NCI-H748 (cell line): ENCODE measurements around the gene CDC37.
A peak's percentile ranks its signal among the peaks of the same experiment; 100 is the strongest.
"Not testable (repeated sequence)": the region's sequence is repeated elsewhere in the genome, so short reads cannot be mapped to it uniquely, and the experiment has no call there.

Experiments used
- DNase-seq: peaks from one replicate; lab custom pipeline; 2025; ENCODE audit not compliant: unreplicated experiment; lab: John Stamatoyannopoulos, UW

The CDC37 gene

DNA sequence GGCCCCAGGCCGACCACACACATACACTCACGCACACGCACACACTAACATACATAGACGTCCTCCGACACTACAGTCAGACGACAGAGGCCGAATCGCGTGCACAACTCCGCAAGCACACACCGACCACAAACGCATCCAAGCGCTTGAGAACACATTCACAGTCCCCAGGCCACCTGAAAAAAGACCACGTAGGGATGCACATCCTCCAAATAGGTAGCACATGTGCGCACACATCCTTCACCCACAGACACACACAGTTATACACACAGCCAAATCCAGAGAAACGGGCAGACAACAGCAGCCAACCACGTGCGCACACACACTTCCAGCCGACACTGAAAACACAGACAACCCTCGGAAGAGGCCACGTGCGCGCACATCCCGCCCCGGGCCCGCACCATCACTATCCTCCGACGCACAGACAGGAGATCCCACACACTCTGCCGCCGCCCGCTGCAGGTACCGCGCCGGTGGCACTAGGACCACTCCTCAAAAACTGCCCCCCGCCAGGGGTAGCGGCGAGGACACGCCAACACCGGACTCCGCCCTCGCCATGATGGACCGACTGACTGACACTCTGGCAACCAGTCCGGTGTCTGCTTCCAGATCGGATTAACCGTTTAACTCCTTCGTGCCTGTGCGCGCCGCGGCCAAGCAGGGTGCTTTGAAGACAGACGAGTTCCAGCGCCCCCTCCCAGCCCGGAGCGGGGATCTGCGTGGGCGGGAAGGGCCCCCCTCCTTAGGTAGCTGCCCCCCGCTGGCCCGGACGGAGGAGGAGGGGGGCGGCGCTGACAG is 16.5 kb upstream of the CDC37 start:
- peak; percentile 76 for DNase-seq

DNA sequence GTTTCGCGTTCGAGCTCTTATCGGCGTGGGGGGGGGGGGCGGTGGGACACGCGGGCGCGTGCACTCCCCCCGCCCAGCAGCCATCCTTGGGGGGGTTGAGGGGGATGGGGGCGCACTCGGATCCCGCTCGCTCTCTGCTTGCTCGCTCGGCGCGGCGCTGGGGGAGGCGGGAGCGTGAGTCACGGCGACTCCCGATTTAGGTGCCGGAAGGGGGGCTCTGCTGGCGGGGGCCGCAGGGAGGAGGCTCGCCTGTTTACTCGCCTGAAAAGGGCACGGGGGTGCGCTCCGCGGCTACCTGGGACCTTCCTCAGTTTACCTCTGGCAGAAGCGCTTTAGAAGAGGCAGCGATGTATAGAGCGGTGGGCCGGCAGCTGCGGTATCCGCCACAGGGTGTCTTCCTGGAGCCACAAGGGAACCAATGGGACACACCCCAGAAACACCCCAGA is 15.9 kb upstream of the CDC37 start:
- no peak for DNase-seq

DNA sequence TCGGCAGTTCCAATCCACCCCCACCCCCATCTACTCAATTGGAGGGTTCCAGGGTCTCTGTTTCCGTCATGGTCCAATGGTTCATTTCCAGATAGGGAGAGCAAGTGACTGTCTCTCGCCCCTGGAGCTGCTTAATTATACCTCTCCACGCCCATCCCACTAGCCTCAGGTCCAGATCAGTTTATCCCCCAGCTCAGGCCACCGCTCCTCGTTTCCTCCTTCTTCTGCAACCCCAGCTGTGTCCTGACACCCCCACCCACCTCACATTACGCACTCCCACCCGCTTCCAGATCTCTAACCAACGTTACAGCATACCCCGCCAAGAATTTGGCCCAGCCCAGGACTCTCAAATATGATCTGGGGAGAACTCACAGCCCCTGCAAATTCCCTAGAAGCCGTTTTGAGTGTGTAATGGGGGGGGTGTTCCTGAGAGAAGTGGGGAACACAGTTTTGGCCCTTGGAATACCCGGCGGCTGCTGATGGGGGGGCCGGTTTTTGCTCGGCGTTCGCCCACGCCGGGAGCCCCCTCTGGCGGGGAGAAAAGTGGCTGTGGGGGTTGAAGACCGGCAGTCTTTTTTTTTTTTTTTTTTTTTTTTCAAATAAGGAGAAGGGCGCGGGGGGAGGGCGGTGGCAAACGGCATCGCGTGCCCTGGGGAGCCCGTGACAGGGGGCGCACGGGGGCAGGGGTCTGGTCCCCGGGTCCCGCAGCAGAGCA is 15.3 kb upstream of the CDC37 start:
- DNase-seq: peak; percentile 45

DNA sequence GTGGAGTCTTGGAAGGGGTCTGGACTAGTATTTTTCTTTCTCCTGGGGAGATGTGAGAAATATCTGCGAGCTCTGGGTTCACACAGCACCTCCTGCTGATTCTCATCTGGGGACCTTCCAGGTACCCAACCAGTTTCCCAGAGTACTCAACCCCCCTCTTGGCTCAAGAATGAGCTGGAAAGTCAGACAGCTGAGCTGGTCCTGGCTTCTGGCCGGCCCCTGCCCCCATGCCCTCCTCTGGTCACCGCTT is 14.8 kb upstream of the CDC37 start:
- DNase-seq: no peak

DNA sequence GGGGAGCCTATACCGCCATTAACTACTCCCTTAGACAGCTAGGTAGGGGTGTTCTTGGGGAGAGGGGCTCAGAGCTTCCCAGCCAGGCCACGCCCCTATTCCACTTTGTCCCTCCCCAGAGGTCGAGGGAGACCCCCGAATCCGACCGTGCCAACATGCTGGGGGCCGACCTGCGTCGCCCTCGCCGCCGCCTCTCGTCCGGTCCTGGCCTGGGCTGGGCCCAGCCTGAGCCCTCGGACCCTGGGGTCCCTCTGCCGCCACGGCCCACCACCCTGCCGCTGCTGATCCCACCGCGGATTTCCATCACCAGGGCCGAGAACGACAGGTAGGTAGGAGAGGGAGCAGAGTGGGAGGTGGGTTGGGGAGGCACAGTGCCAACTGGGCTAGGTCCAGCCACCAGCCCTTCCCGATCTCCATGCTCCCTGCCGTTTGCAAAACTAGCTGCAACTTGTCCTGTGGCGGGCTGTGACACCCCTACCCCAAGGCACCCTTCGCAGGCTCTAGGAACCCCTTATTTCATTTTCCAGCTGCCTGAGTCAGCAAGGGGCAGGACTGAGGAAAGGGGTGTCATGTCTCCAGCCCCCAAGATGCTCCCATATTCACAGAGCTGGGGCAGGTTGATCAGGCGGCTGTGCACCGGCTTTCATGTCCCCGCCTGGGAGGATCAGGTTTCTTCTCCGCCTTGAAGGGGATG is 14.3 kb upstream of the CDC37 start:
- DNase-seq: no peak

DNA sequence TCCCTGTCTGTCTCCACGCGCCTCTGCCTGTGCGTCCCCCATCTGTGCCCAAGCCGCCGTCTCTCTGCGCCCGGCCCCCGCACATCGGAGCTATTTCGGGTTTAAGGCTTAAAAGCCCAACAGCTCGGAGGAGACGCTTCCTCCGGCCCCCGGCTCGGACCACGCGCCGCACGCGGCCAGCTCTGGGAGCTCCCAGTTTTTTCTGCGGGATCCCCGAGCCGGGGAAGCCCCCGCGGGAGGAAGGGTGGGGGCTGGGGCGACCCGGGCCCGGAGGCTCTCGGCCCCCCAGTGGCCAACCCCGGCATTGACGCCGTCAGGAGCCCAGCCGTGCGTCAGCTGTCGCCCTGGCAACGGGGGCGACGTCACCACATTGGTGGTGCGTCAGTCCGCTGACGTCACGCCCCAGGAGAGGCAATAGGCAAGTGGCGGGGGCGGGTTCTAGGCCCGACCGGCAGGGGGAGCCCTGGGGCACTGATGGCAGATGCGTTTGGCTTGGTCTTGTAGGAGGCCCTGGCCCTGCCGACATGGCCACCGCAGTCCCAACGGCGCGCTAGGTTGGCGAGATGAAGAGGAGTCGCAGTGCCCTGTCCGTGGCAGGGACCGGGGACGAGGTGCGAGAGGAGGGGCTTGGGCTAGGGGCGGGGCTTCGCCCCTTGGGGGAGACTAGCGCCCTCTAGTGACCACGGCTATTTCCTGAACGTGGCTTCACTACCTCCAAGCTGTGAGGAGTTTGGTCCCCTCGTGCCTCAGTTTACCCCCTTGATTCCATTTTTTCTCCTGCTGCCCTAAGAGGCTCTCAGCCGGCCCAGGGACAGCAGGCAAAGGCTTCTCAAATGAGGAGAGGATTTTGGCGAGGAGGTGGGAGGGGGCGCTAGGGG is 13.3 kb upstream of the CDC37 start:
- peak; percentile 93 for DNase-seq

DNA sequence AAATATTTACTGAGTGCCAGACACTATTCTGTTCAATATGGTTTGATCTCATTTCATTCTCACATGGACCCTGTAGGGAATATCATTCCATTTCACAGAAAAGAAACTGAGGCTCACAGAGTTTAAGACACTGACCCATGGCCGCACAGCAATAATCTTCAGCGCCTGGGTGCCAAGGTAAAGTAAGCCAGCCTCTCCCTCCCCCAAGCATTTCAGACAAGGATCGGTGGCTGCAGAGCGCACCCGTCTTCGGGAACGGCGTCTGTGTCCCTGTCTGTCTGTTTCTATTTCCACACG is 12.7 kb upstream of the CDC37 start:
- no peak for DNase-seq

DNA sequence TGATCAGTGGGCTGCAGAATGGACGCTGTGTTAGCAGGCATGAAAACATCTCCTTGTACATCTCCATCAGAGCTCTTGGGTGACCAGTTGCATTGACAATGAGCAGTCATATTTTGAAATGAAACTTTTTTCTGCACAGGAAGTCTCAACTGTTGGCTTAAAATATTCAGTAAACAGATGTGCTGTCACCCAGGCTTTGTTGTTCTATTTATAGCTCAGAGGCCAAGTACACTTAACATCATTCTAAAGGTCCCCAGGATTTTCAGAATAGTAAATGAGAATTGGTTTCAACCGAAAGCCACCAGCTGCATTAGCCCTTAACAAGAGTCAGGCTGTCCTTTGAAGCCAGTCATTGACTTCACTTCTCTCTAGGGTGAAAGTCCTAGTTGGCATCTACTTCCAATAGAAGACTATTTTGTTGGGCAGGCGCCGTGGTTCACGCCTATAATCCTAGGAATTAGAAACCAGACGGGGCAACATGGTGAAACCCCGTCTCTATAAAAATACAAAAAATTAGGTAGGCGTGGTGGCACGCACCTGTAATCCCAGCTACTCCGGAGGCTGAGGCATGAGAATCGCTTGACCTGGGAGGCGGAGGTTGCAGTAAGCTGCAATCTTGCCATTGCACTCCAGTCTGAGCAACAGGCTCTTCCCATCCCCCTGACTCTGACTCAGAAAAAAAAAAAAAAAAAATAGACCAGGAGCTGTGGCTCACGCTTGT is 9.1 kb upstream of the CDC37 start:
- DNase-seq: no peak

DNA sequence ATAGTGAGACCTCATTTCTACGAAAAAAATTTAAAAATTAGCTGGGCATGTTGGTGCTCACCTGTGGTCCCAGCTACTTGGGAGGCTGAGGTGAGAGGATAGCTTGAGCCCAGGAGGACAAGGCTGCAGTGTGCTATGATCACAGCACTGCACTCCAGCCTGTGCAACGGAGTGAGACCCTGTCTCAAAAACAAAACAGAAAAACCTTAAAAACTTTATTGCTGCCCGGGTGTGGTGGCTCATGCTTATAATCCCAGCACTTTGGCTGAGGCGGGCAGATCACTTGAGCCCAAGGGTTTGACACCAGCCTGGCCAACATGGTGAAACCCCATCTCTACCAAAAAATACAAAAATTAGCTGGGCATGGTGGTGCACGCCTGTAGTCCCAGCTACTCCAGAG is 7.9 kb upstream of the CDC37 start:
- DNase-seq: not testable (repeated sequence)

DNA sequence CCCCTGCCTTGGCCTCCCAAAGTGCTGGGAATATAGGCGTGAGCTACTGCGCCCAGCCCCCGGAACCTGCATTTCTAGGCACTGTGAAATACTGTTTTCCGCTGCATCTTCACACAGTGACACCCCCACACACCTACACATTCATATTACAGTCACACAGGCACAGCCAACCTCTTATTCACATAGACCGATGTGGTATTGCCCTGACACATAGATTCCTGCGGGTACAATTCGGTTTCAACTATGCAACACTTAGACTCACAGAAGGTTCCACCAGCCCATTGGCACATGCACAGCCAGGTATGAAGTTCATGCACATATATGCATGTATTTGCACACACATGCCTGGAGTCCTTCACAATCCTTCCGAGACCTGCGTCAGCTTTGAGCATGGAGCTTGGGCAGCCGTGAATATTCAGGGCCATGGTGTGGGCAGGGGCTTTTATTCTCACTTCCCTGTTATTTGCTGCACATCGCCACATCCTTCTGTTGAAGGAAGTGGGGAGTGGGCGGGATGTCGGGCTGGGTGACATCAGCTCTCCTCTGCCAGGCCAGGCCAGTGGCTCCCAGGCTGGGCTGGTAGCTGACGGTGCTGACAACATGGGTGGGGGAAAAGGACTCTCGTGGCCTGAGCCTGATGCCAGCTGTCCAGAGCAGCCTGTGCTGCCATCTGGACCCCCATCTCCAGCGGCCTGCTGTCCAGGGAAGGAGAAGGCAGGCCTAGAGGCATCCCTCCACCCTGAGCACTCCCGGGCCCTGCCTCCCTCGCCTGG is 5.4 kb upstream of the CDC37 start:
- no peak for DNase-seq

DNA sequence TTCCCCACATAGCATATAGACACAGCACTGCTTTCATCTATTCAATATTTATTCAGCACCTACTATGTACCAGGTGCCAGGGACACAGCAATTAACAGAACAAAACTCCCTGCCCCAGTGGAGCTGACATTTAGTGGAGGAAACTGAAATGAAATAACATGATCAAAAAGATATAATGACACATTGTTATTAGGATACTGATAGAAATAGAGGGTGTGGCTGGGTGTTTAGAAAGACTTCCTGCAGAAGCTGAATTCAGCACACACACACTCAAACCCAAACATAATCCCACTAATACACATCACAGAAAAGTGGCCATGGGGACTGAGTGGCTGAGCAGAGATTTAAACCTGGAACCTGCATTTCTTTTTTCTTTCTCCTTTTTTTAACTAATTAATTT is 3.8 kb upstream of the CDC37 start:
- no peak for DNase-seq

DNA sequence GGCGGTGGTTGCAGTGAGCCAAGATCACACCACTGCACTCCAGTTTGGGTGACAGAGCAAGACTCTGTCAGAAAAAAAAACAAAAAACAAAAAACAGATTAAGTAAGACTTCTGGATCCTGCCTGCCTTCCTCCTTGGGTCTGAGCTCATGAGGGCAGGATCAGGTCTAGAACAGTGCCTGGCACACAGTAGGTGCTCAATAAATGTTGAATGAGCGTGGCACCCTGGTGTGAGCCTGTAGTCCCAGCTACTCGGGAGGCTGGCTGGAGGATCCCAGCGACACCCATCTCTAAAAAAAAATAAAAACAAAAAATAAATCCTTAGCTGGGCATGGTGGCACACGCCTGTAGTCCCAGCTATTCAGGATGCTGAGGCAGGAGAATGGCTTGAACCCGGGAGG is 2.8 kb upstream of the CDC37 start:
- DNase-seq: no peak

DNA sequence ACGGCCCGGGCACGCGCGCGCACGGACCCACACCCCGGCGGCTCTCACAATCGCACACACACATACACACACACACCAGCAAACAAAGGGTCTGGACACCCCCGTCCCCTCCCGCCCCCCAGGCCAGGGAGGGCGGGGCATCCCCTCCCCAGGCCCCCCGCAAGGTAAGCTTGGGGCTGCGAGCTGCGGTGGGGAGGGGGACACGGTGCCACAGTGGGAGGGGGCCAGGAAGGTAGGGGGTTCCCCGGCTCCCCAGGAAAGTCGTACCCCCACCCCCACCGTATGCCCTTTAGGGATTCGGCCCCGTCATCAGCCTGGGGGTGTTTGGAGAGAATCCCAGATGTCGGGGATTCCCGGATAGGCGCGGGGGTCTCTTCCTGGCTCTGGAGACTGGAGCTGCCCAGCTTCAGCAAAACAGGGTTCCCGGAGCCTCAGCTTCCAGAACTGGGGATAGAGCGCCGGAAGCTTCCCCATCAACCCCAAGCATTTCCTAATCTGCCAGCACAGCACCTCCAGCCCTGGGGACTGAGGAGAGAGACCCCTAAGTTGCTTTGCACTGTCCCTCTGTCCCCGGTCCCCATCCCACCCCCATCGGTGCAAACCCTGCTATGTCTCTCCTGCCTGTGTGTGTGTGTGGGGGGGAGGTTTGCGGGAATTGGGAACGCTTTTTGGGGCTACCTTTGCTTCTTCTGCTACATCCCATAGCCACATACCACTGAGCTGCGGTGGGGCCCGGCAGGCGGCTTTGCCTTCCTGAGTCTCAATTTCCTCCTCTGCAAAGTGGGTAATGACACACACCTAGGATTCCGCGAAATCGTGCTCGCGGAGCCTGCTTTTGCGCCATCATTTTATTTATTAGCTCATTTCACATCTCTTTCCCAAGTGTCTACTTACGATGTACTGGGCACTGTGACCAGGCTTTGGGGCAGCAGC is 1.8 kb upstream of the CDC37 start:
- DNase-seq: no peak

DNA sequence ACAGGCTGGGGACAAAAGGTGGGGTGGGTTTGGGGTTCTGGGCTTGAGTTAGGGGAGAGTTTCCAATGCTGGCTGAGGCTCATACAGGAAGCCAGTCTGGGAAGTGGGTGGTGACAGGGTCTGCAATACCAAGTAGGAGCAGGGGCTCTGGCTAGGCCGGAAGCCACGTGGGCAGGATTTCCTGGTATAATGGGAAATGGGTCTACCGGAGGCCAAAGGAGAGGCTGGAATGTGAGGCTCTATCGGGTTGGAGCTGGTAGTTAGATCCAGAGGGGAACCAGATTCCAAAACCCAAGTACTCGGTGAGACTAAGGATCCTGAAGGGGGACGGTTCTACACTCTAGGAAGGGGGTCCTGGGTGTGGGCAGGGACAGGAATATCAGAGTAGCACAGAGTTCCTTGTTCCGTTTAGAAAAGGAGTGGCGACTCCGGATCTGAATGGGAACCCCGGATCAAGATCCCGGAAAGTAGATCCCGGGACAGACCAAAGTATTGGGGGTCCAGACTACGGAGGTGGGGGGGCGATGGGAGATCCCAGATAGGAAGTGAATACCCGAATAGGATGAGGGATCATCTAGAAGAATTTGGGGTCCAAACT is 802 bp downstream of the CDC37 start:
- peak; percentile 29 for DNase-seq

DNA sequence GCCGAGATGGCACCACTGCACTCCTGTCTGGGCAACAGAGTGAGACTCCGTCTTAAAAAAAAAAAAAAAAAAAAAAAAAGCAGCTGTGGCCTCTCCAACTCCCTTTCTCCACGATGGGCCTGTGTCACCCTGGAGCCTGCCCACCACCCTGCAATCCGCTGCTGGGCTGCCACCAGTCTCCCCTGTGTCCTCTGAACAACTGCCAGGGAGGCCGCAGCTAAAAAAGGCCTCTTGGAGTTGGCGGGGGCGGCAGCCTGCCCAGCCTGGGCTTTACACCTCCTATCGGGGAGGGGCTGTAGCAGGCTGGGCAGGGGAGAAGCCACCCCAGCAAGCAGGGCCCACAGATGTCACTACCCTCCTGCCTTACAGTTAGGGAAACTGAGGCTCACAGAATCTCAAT is 3.5 kb downstream of the CDC37 start:
- no peak for DNase-seq

DNA sequence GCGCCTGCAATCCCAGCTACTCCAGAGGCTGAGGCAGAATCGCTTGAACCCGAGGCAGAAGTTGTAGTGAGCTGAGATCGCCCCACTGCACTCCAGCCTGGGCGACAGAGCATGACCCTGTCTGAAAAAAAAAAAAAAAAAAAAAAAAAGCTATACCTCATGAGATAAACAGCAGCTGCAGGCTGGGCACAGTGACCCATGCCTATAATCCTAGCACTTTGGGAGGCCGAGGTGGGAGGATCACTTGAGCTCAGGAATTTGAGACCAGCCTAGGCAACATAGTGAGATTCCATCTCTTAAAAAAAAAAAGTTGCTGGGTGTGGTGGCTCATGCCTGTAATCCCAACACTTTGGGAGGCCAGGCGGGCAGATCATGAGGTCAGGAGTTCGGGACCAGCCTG is 4.0 kb downstream of the CDC37 start:
- not testable (repeated sequence) for DNase-seq

DNA sequence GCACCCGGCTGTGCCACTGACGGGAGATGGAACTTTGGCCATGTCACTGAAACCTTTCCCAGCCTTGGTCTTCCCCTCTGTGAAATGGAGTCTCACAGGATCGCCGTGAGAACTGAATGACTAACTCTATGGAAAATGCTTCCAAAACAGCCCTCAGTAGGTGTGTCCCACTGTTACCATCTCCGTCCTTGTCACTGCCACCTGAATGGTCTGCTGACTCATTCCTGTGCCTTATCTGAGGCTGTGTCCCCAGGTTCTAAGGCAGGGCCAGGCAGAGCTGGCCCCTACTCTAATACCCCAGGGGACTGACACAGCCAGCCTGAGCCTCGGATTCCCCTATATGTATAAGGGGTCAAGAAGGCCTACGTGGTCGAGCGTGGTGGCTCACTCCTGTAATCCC is 4.5 kb downstream of the CDC37 start:
- no peak for DNase-seq

DNA sequence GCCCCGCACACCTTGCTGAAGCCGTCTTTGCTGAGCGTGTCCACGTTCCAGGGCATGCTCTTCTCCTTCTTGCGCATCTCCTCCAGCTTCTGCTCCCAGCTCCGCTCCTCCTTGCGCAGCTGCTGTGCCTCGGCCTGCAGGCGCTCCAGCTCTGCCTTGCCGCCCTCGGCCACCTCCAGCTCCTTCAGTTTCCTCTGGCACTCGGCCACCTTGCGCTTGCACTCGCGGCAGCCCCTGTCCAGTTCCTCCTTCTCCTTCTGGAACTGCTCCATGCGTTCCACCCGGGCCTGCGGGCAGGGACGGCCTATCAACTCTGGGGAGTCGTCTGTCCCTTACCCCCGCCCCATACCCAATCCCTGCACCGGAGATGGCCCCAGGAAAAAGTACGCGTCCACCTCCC is 7.4 kb downstream of the CDC37 start:
- DNase-seq: no peak

DNA sequence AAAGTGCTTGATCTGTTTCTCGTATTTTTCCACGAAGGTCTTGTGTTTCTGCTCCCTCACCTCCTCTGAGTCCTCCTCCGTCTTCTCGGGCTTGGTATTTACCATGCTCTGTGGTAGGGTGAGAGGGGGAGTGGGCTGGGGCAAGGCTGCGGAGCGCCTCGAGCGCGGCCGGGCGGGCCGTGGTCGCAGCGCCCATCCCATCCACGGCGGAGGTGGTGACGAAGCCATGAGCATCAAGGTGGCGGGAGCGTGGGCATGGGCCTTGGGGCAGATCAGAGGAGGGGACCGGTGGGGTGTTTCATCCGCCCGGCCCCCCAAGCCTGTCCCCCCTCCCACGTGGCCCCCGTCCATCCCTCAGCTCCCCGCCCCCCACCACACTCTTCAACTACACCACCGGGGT is 7.9 kb downstream of the CDC37 start:
- no peak for DNase-seq
